ENCODE data around the gene REV1. TPM values are rescaled to one million over a fixed set of nuclear protein-coding genes. Genes with fewer than 3 reads are reported as not detected.

REV1 gene
- total and polyA plus RNA-seq, 2 donors (not counting 3 experiments of a cell fraction or from before 2014, with no cell fraction given) = 16.6 to 50.3 TPM

DNA sequence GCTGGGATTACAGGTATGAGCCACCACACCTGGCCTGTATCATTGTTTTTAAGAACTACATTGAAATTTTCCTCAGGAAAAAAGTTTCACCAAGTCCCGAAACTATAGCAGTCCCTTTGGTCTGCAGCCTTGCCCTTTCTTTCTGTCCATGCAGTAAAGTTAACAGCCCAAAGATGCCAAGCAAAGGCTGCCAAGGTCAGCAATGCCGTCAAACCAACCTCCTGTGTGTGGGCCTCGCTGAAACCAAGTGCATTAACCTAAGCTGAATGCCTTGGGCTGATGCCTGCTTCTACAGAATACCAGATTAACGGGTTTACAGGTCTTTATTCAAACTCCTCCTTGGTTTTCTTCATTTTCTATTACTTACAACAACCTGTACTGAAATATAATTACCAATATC is 79.5 kb downstream of the REV1 start:
- no TSS peak for BruUV-seq (replicated peaks)
- Histone ChIP-seq H3K9ac (replicated peaks; ENCODE audit: extremely low read depth, insufficient read depth, low read length) (no peak overlapping the region), H3K79me2 (ENCODE audit: control insufficient read depth, insufficient read depth, low read length) (no peaks in the 10 kb centered on the region), H4K20me1 (replicated peaks; ENCODE audit: control insufficient read depth, extremely low read depth, insufficient read depth, low read length) (no peaks in the 10 kb centered on the region), H3K27ac (ENCODE audit: insufficient read depth, low read depth, low read length) (no peak overlapping the region), H3K4me1 (ENCODE audit: control insufficient read depth, extremely low read depth, insufficient read depth, low read length) (no peaks in the 10 kb centered on the region), H3K4me3 (replicated peaks in 1 of 3; ENCODE audit: insufficient read depth in 1 of 3, low read depth in 1 of 3, low read length in 3 of 3) (no peak overlapping the region), H2AFZ (ENCODE audit: low read depth, low read length) (no peak overlapping the region), H3K9me3 (replicated peaks; ENCODE audit: control insufficient read depth, insufficient read depth, low read length) (no peaks in the 10 kb centered on the region), H3K27me3 (ENCODE audit: control insufficient read depth in 2 of 2, insufficient read depth in 2 of 2, low read length in 2 of 2) (no peaks in the 10 kb centered on the region), H3K9me1 (replicated peaks; ENCODE audit: control insufficient read depth, extremely low read depth, insufficient read depth, low read length) (no peaks in the 10 kb centered on the region), H3K36me3 (ENCODE audit: control insufficient read depth in 2 of 2, extremely low read depth in 1 of 2, insufficient read depth in 2 of 2, low read length in 2 of 2) (peaks cover 23 to 26% of the 10 kb centered on the region in 2 experiments), H3K4me2 (ENCODE audit: insufficient read depth, low read length) (no peak overlapping the region)
- FAIRE-seq (no peak), DNase-seq (ENCODE audit: low read depth, low spot score) (no peak)
- TF ChIP-seq POLR2AphosphoS5 (IDR thresholded peaks at IDR 0.05; ENCODE audit: insufficient read depth, low read depth, low read length) (no peak), MYC (IDR thresholded peaks at IDR 0.05; ENCODE audit: low read depth, low read length) (no peak), EZH2 (IDR thresholded peaks at IDR 0.05; ENCODE audit: borderline replicate concordance, low read depth, low read length, severe bottlenecking) (no peak), POLR2A (IDR thresholded peaks at IDR 0.05; ENCODE audit: low read depth, low read length) (no peak), GATA2 (IDR thresholded peaks at IDR 0.05; ENCODE audit: insufficient read depth, insufficient read length, low read depth, low read length) (no peak), JUN (IDR thresholded peaks at IDR 0.05; ENCODE audit: borderline replicate concordance, insufficient read depth, insufficient read length, low read depth) (no peak), FOS (IDR thresholded peaks at IDR 0.05; ENCODE audit: borderline replicate concordance, insufficient read depth, low read length) (no peak)
- TF ChIP-seq, protein P1, sequence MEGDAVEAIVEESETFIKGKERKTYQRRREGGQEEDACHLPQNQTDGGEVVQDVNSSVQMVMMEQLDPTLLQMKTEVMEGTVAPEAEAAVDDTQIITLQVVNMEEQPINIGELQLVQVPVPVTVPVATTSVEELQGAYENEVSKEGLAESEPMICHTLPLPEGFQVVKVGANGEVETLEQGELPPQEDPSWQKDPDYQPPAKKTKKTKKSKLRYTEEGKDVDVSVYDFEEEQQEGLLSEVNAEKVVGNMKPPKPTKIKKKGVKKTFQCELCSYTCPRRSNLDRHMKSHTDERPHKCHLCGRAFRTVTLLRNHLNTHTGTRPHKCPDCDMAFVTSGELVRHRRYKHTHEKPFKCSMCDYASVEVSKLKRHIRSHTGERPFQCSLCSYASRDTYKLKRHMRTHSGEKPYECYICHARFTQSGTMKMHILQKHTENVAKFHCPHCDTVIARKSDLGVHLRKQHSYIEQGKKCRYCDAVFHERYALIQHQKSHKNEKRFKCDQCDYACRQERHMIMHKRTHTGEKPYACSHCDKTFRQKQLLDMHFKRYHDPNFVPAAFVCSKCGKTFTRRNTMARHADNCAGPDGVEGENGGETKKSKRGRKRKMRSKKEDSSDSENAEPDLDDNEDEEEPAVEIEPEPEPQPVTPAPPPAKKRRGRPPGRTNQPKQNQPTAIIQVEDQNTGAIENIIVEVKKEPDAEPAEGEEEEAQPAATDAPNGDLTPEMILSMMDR (IDR thresholded peaks at IDR 0.05; ENCODE audit: extremely low read depth in 1 of 2, insufficient read depth in 1 of 2, low read depth in 1 of 2, low read length in 2 of 2) = no peak
- TF ChIP-seq, protein P2, sequence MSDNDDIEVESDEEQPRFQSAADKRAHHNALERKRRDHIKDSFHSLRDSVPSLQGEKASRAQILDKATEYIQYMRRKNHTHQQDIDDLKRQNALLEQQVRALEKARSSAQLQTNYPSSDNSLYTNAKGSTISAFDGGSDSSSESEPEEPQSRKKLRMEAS (IDR thresholded peaks at IDR 0.05; ENCODE audit: insufficient read depth, insufficient read length) = no peak
- intact Hi-C loops (cut with micrococcal nuclease) (no loop called here), dilution Hi-C loops (cut with MboI; ENCODE audit: extremely low pct_ligation_motif_present, low sequenced_read_pairs) (no loop called here)
- CTCF ChIA-PET = no interaction called here
- POLR2A ChIA-PET = no interaction called here
